HG02885 (cell line): ENCODE measurements around the gene TRPM5.

Source experiments
- ATAC-seq: cut with Tn5 transposase; IDR thresholded peaks from one replicate; pipeline ENCODE4 v1.9.1; 2021; ENCODE audit warnings: mild to moderate bottlenecking; ENCODE audit not compliant: unreplicated experiment, poor library complexity

TRPM5 gene

DNA sequence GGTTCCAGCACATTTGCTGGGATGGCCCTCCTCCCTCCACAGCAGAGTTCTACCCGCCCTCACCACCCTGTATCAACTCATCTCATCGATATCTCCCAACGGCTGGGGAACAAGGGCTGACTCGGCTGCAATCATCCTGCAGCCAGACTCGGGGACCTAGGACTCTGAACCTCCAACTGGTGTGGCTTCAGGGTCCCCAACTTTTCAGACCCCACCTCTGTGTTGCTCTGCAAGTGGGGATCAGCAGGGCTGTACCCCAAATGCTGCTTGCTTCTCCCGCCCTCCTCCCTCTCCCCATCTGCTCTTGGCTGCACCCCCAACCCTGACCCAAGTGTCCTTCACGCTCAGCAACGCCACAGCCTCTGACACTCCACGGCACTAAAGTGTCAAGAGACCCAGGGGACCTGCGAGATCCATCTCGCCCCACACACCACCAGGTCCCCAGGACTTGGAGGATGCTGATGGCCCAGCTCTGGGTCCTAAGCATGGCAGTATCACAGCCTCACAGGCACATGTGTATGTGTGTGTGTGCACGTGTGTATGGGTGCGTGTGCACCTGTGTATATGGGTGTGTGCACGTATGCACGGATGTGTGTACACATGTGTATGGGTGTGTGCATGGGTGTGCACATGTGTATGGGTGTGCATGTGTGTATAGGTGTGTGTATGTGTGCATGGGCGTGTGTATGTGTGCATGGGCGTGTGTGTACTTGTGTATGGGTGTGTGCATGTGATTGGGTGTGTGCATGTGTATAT, 26.9 kb upstream of the TRPM5 start:
- no peak for ATAC-seq

DNA sequence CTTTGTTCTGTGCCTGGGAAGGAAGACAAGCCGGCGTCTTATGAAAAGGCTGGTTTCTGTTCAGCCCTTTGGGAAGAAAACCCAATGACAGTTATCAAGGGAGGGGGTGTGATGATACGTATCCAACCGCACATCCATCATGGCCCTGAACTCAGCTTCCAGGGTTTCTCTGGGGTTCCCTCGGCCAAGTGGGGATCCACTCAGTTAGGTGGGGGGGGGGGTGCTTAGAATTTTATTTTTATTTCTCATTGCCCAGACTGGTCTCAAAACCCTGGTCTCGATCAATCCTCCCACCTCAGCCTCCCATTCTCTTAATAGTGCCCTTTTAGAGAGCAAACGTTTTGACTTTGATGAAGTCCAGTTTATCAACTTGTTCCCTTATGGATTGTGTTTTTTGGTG, 26.2 kb upstream of the TRPM5 start:
- ATAC-seq: no peak

DNA sequence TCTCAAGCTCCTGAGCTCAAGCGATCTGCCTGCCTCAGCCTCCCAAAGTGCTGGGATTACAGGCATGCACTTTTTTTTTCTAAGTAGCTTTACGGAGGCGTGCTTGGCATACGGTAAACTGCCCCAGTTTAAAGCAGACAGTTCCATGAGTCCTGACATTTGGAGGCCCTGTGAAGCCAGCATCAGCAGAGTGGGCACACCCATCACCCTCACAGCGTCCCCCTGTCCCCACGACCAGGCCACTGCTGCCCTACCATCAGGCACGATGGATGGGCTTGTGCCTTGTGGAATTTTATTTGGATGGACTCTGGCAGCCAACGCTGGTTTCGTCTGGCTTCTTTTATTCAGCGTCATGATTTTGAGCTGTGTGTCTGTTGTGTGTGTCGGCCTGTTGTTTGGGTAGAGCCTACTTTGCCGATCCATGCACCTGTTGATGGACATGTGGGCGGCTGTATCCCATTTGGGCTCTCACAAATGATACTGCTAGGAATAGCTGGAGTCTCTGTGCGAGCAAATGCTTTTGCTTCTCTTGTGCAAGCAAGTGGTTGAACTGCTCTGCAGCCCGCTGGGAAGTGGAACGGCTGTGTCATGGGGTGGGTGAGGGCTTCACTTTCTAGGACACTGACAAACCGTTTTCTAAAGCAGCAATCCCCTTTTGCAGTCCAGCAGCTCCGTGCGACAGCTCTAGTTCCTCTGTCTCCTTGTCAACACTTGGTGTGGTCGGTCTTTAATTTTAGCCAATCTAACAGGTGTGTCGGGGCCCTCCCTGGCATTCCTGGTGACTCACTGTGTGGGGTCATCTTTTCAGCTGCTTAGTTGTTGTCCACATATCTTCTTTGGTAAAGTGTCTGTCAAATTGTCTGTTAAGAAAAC, 24.3 kb upstream of the TRPM5 start:
- ATAC-seq: no peak

DNA sequence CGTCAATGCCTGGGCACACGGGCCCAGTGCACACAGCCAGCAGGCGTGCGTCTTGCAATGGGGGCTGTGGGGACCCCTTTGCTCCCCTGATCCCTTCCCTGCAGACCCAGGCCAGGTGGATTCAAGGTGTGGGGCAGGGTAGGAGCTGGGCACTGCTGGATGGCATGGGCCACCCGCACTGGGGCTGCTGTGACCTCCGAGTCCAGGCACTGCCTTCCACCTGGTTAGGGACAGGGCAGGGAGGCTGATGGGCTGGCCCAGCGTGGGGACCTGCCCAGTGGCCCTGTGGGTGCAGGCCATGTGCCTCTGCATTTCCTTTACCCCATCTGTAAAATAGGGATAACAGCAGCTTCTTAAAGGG, 23.4 kb upstream of the TRPM5 start:
- no peak for ATAC-seq

DNA sequence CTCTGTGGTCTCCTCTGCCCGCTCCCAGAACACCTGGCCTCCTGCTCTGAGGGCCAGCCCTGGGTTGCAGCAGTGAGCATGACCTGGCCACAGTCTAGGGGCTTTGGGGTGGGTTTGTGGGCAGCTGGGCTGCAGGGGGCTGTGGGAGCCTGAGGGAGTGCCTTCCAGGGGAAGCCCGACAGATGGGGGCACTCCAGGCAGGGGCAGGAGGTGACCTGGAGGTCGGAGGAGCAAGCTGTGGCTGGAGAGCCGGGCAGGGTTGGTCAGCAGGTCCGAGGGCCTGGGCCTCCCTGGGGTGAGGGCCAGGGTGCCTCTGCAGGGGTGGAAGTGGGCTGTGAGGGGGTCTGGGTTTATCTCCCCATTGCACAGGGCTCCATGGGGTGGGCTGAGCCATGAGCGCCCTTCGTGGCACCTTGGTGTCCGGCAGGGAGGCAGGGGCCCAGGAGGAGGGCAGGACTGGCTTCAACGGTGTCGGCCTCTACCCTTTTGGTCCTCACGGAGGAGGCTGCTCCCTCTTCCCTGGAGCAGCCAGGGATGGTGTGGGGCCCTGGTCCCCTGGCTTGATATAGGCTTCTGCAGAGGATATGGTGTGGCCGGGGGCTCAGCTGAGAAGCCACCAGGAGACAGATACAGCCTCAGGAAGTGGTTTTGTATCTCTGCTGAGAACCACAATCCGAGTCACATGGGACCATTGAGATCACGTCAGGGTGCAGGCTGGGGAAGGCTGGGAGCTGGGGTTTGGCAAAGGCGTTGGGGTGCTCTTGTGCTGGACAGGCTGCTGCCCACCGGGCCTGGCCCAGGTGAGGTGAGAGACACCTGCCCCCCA, 22.8 kb upstream of the TRPM5 start:
- ATAC-seq: no peak

DNA sequence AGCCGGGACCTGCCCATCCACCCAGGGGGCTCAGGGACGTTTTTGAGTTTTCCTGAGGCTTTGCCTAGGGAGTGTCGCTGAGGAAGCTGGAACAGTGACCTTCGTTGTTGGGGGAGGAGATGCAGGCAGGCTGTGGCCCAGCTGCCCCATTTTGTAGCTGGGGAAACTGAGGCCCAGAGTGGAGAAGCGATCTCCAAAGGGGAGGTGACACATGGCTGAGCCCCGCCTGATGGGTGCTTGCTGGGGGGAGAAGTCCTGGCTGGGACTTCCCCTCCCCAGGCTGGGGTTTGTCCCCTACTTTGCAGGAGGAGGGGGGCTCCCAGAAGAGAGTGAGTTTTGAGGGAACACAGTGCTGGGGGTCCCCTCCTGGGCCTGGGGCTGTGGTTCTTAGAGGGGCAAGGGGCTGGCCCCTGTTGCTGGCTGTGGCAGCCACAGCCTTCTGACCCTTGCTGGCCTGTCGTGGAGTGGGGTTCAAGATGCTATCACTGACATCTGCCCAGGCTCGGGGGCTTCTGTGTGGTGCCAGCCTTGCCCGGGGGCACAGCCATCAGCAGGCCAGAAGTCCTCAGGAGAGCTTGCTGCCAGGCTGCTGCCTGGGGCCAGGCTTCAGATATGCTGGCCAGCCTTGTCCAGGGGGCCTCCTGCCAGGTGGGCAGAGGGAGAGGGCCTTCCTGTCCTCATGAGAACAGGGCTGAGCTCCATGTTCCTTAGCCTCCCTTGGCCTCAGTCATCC, 21.9 kb upstream of the TRPM5 start:
- ATAC-seq: no peak

DNA sequence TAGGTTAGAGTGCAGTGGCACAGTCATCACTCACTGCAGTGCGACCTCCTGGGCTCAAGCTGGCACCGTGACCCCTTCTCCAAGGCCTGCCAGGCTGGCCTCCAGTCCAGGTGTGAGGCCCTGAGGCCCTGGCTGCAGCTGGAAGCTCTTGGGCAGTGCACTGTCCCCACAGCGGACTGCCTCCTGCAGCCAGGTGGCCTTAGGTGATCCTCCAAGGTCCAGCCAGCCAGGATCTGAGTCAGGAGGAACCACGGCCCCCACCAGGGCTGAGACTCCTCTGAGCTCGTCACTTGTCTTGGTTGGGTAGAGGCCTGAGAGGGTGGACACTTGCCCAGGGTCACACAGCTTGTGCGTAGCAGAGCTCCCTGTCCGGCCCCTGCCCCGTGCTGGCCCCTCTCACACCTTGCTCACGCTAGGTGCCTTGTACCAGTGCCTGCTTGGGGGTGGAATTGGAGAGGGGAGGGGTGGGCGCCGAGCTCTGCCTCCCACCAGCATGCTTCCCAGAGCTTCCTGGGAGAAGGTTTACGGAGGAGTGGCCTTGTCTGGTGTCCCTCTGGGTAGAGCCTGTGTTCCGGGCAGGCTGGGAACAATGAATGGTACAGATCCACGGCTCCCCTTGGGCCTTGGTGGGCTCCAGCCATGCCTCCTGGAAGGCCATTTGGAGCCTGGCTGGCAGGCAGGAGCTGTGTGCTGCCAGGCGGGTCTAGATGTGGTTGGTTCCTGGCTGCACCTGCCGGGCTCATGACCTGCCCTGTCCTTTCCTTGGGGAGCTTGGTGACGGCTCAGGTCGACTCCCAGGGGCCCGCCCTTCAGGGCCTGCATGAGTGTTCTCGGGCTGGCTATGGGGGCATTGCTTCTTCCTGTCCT, 21.1 kb upstream of the TRPM5 start:
- no peak for ATAC-seq

DNA sequence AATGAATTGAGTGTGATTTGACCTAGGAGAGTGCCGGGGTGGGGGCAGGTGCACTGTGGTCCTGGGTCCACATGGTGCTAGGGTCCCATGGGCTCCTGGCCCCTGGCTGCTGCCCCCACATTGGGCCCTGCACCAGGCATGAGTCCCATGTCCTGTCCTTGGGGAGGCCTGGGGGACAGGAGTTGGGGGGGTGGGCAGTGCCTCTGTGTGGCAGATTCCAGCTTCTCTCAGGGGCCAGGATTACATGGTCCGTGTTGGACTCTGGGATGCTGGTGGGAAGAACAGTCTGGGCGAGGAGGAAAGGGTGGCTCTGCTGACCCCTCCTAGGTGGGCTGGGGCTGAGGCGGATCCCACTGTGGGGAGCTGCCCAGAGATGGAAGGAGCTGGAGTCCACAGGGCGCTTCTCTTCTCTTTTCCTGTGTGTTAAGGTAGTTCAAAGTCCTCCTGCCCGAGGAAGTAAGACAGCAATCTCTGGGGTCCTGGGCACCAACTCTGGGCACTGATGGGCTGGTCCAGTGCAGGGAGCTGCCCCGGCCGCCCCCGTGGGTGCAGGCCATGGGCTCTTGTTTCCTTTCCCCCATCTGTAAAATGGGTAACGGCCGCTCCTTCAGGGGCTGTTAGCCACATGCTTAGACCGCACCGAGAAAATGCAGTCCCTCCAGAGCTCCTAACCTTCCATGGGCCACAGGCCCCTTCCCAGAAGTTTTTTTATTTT, 20.3 kb upstream of the TRPM5 start:
- no peak for ATAC-seq

DNA sequence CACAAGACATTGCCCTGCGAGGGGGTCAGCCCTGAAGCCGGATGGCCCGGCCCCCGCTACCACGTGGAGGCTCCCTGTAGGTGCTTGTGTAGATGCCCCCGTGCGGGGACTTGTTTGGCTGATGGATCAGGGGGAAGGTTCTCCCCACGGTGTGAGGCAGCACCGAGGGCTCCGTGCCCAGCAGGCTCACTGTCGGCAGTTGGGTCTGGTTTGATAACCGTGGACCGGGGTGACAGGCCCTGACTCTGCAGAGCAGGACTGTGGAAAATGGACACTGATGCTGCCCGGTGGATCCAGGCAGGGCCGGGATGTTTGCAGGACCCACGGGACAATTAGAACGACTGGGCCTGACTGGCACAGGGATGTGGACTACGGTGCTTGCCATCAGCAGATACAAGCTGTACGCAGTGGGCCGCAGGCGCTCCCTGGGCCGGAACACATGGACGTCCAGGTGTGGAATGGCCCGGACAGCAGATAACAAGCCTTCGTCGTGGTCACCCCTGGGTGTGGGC, 19.5 kb upstream of the TRPM5 start:
- no peak for ATAC-seq

DNA sequence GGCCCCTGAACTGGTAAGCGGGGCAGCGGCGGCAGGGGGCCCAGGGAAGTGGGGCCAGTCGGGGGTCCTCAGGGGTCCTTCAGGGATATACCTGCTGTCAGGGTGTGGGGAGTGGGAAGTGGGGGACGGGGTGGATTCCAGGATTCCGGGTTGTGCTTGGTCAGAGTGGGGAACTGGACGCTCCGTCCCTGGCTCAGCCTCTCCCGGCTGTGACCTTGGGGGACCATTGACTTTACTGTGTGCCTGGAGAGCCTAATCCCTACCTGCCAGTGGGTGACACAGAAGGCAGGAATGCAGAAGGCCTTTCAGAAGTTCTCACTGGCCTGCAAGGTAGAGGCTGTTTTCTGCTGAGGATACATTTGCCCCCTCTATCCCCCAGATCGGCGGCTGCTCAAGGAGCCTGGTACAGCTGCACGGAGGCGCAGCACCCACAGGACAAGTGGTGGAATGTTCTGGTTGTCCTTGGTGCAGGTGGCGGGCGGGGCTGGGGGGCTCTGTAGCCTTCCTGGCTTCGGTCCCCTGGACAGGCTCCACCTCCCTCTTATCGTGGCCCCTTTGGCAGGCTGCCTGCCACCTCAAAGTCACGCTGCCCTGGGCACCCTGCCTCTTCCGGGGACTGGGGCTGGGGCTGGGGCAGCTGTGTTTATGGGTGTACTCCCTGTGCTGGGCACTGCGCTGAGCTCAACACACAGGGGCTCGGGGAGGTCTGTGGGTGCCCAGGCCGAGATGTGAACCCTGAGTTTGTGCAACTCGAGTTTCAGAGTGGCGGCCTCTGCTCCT, 18.9 kb upstream of the TRPM5 start:
- no peak for ATAC-seq

DNA sequence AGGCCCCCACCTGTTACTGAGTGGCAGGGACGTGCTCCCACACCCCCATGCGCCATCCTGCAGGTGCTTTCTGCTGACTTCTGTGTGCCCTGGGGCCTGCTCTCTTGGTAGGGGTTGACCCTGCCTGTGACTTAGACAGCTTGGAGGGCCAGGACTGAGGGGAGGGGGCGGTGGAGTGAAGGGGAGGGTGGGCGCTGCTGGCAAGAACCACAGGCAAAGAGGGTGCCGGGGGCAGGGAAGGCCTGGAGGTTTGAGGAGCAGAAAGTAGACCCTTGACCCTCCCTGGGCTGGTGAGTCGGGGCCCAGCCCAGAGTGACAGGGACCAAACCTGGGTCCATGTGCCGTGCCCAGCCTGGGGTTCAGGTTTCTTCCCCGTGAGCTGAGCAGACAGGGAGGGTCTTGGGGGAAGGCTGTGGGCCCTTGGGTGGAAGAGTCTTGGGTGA, 18.2 kb upstream of the TRPM5 start:
- no peak for ATAC-seq

DNA sequence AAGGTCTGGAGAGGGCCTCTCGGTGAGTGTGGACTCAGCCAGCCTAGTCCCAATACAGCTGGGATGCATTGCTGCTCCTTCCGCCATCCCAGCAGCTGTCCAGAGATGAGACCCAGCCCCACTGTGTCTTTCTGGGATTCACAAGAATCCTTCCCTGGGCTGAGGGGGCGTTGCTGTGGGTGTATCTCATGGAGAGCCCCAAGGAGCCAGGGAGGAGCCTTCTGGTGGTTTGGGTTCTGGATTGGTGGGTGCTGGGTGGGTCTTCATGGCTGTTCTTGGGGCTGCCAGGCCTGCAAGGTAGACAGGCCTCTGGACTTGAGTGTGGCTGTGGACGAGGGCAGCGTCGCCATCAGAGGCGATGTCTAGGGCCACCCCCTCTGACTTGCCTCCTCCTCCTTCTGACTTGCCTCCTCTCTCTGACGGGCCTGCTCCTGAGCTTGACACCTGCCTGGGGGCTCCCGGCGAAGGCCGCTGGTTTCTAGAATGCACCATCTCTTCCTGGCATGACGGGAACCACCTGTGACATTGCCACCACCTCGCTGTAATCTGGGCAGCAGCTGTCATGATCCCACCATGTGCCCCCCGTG, 17.7 kb upstream of the TRPM5 start:
- no peak for ATAC-seq

DNA sequence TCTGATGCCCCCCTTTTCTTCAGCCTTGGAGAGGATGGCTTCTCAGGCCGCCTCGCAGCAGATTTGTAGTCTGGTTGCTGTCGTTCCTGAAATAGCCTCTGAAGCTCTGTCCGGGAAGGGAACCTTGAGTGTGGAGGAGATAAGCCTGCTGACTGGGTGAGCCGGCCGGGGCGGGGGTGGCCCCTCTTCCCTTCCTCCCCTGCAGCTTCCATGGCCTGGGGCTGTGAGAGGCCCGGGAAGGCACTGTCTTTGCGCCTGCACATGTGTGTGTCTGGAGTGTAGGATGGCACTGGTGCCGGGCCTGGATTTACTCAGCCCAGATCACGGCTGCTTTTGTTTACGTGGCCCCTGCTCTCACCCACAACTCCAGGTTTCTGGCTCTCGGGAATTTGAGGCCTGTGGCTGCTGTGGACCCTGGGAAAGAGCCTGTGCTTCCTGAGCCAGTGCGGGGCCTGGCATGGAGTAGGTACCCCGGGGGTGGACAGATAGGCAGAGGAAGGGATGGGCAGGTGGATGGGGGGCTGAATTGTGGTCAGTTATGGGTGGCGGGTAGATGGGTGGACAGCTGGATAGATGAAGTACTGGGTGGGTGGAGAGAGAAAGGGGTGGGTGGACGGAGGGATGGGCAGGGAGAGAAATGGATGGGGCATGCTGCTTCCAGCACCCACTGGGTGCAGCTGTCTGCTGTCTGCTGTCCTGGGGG, 17.1 kb upstream of the TRPM5 start:
- no peak for ATAC-seq

DNA sequence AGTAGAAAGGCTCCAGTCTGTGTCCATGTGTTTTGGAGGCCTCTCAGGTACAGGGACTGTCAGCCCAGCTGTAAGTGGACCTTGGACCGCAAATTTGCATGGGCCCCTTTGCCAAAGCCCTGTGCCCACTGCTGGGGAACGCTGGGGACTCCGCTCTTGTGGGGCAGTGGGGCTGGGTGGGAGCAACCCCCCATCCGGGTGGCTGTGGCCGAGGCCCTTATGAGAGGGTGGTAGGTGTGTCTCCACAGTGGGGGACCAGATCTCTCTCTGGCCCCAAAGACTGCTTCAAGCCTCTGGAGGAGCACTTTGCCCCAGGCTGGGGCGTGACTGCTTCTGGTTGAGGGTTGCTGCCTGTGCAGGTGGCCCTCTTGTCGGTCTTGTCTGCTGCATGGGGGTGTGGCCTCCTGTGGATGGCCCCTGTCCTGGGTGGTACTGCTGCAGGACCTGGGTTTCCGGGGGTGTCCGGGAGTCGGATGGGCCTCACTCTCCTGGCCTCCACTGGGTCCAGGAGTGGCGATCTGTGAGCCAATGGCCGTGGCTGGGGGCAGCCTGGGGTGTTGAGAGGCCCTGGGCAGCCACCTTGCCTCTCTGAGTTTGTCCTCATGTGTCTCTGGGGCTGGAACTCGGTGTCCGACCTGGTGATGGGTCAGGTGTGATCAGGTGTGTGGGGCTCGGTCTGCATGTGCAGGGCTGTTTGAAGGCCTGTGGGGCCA, 16.4 kb upstream of the TRPM5 start:
- no peak for ATAC-seq

DNA sequence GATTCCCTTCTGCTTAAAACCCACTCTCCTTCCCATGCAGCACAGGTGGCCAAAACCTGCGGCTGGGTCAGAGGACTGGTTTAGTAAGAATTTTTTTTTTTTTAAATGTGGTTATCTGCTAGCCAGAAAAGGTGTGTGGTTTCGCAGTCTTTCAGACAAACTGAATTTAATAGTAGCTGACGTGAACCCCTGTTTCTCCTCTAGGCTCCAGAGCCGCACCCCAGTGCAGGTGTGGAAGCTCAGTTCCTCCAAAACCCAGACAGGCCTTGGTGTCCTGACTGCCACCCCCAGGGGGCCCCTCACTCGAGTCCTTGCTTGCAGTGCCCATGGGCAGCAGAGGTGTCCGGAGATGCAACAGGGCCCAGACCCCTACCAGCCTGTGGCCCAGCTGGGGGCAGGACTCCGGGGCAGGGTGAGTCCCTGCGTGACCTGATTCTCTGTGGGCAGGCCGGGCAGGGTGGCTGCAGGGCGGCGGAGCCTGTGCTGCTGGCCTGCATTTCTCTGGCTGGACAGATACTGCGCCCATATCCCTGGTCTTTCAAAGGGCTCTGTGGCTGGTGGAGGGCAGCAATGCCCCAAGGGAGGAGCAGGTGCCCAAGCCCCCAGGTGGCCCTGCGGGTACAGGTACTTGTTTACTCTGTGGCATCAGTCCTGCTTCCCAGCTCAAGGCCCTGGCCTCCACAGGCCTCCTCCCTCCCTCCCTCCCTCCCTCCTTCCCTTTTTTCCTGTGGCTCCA, 15.7 kb upstream of the TRPM5 start:
- no peak for ATAC-seq
